ENCODE data around the gene WDR11. TPM values are rescaled to one million over a fixed set of nuclear protein-coding genes. Genes with fewer than 3 reads are reported as not detected.
A peak's percentile ranks its signal among the peaks of the same experiment; 100 is the strongest.

Gene WDR11
- total RNA-seq (2011; cell fraction: chromatin; rRNA removed; ENCODE audit: low replicate concordance), result 94.4 and 202 TPM in 2 replicates
- total RNA-seq (2011; cell fraction: nucleolus; rRNA removed), result 26.7 and 45.0 TPM in 2 replicates
- 68.6 and 91.1 TPM in 2 replicates for total RNA-seq (2011; cell fraction: nucleoplasm; rRNA removed)
- 19.9 and 20.9 TPM in 2 replicates for total RNA-seq (2014; rRNA removed)
- 26.4 and 29.5 TPM in 2 replicates for total RNA-seq (2014; rRNA removed; fragmentation: Illumina TruSeq; extraction: Trizol)
- 21.6 and 23.6 TPM in 2 replicates for total RNA-seq (2015; rRNA removed; fragmentation: Illumina TruSeq; extraction: Trizol)
- 20.1 and 20.8 TPM in 2 replicates for total RNA-seq (2021)
- 50.3 and 50.7 TPM in 2 replicates for polyA plus RNA-seq (2011; rRNA removed)
- polyA plus RNA-seq (2011; cell fraction: cytosol; rRNA removed), result 15.6 and 28.0 TPM in 2 replicates
- polyA plus RNA-seq (2011; cell fraction: nucleus; rRNA removed), result 109 and 121 TPM in 2 replicates
- polyA plus RNA-seq (2012), result 15.5 and 27.2 TPM in 2 replicates
- polyA plus RNA-seq (2014; fragmentation: Illumina TruSeq; extraction: Trizol), result 28.2 and 35.8 TPM in 2 replicates
- 10 to 100 TPM; 12.4 to 17.3 TPM for polyA plus RNA-seq (2014; fragmentation: Nextera tagmentation; extraction: Ambion mirVana)
- polyA plus RNA-seq (2014; rRNA removed), result 21.6 and 24.9 TPM in 2 replicates
- polyA minus RNA-seq (2011; rRNA and poly(A)+ RNA removed), result 101 and 121 TPM in 2 replicates
- 29.2 and 31.1 TPM in 2 replicates for polyA minus RNA-seq (2011; cell fraction: cytosol; rRNA and poly(A)+ RNA removed)
- polyA minus RNA-seq (2011; cell fraction: nucleus; rRNA and poly(A)+ RNA removed), result 49.0 and 64.4 TPM in 2 replicates
- Bru-seq, nascent RNA, result percentile 74 among the genes with signal in this experiment
- percentile 83 among the genes with signal in this experiment for BruChase-seq, experiment 1, labeled RNA remaining after a 2-hour chase
- percentile 84 among the genes with signal in this experiment for BruChase-seq, experiment 2, labeled RNA remaining after a 6-hour chase
- long read RNA-seq, experiment 1, full-length matches to known transcripts, result 9 of 25 reads
- long read RNA-seq, experiment 1, partial matches to known transcripts, result 12 of 25 reads
- long read RNA-seq, experiment 1, other reads (novel, unspliced or antisense), result 4 of 25 reads
- long read RNA-seq, experiment 2, full-length matches to known transcripts, result 4 of 5 reads
- long read RNA-seq, experiment 2, partial matches to known transcripts, result 1 of 5 reads
- long read RNA-seq, experiment 2, other reads (novel, unspliced or antisense), result 0 of 5 reads
- long read RNA-seq, experiment 3, partial matches to known transcripts, result 5 of 7 reads
- long read RNA-seq, experiment 3, other reads (novel, unspliced or antisense), result 2 of 7 reads

- H3K36me3 ChIP-seq (ENCODE audit: control insufficient read depth, insufficient read depth, low read length), result peaks cover 17% of the 10 kb centered on the region; the same call in 2 of the 3 replicates
- H4K20me1 ChIP-seq (replicated peaks; ENCODE audit: control insufficient read depth, insufficient read depth, low read length), result no peaks in the 10 kb centered on the region
- WGBS (ENCODE audit: insufficient coverage, low coverage, missing lambda C conversion rate), result 9% methylated on average over 27 of the region's 45 CpGs
- H3K9ac ChIP-seq (ENCODE audit: insufficient read depth in 1 of 2, low read depth in 2 of 2, low read length in 2 of 2), result peak within 1 kb of the TSS; percentile 84 to 94
- peak within 1 kb of the TSS; percentile 97 for H2AFZ ChIP-seq (ENCODE audit: low read depth, low read length)
- peak within 1 kb of the TSS; percentile 88 for H3K27ac ChIP-seq (ENCODE audit: extremely low read depth, low read depth, low read length)
- no peaks in the 10 kb centered on the region for H3K27me3 ChIP-seq (ENCODE audit: control insufficient read depth in 2 of 2, insufficient read depth in 2 of 2, low read length in 2 of 2)
- in situ Hi-C loops (cut with MboI), result no loop called here
- H3K4me3 ChIP-seq, result peak within 1 kb of the TSS; percentile 84
- H3K9me1 ChIP-seq (ENCODE audit: control insufficient read depth, insufficient read depth, low read length), result no peaks in the 10 kb centered on the region
- DNase-seq (ENCODE audit: extremely low read depth in 1 of 4, low spot score in 3 of 4) (peak; percentile 68 to 91 (median 76)), ATAC-seq (peak; percentile 100), FAIRE-seq (peak; percentile 15)
- peaks cover 23% of the 10 kb centered on the region for H3K79me2 ChIP-seq (ENCODE audit: control insufficient read depth, insufficient read depth, low read length)
- BruUV-seq (replicated peaks), result no TSS peak
- H3K4me1 ChIP-seq (replicated peaks in 1 of 2; ENCODE audit: control insufficient read depth in 2 of 2, insufficient read depth in 2 of 2, low read length in 2 of 2), result no peaks in the 10 kb centered on the region
- intact Hi-C loops (cut with micrococcal nuclease), result no loop called here
- CTCF ChIA-PET (ENCODE audit: low intra/inter-chr PET ratio), result no interaction called here
- H3K9me3 ChIP-seq (replicated peaks; ENCODE audit: control insufficient read depth, insufficient read depth, low read depth, low read length), result no peaks in the 10 kb centered on the region
- H3K4me2 ChIP-seq (ENCODE audit: insufficient read depth, low read length), result peak within 1 kb of the TSS; percentile 92
- POLR2A ChIA-PET, result interaction anchor here (0.8 to 1.0 kb wide), 2 partner anchors 12 to 21 kb away, joined by 3 to 5 read pairs; no protein-coding TSS in a partner anchor
- TF ChIP-seq SRF (CRISPR knock-in tag; IDR thresholded peaks at IDR 0.05), result no peak
- TF ChIP-seq RAD21 (CRISPR knock-in tag; conservative IDR thresholded peaks at IDR 0.05 in 1 of 2, IDR thresholded peaks at IDR 0.05 in 1 of 2), result no peak
- TF ChIP-seq MLLT1 (IDR thresholded peaks at IDR 0.05), result peak in 1 of 2 experiments; percentile 63; a peak in 1 of 4 replicates
- no peak for TF ChIP-seq FOXJ2 (tag; IDR thresholded peaks at IDR 0.05)
- TF ChIP-seq TAL1 (IDR thresholded peaks at IDR 0.05), result no peak
- no peak for TF ChIP-seq ZNF717 (CRISPR knock-in tag; IDR thresholded peaks at IDR 0.05)
- TF ChIP-seq E2F4 (CRISPR knock-in tag; IDR thresholded peaks at IDR 0.05; ENCODE audit: low read depth), result no peak
- peak in 2 of 3 experiments; percentile 54 to 69 for TF ChIP-seq YY1 (IDR thresholded peaks at IDR 0.05; ENCODE audit: borderline replicate concordance in 1 of 3, control insufficient read depth in 1 of 3, extremely low read depth in 1 of 3, insufficient read depth in 3 of 3, insufficient read length in 1 of 3, insufficient replicate concordance in 2 of 3, low read depth in 1 of 3, low read length in 2 of 3)
- no peak for TF ChIP-seq PHB (CRISPR knock-in tag; IDR thresholded peaks at IDR 0.05)
- no peak for TF ChIP-seq ELK3 (CRISPR knock-in tag; IDR thresholded peaks at IDR 0.05)
Observed at GRCh38 chr10:120850911-120851865, at the start of gene WDR11. WDR11 (plus strand) TSS chr10:120851362; CDS start chr10:120851421, 59 bp downstream.

Measured in K562 (cell line).